HG02798 (cell line): ENCODE measurements around the gene TULP1.
"Not testable (repeated sequence)": the region's sequence is repeated elsewhere in the genome, so short reads cannot be mapped to it uniquely, and the experiment has no call there.

Experiments
- ATAC-seq: cut with Tn5 transposase; IDR thresholded peaks from one replicate; pipeline ENCODE4 v1.9.1; 2021; ENCODE audit warnings: mild to moderate bottlenecking; ENCODE audit not compliant: unreplicated experiment, poor library complexity

The TULP1 gene

DNA sequence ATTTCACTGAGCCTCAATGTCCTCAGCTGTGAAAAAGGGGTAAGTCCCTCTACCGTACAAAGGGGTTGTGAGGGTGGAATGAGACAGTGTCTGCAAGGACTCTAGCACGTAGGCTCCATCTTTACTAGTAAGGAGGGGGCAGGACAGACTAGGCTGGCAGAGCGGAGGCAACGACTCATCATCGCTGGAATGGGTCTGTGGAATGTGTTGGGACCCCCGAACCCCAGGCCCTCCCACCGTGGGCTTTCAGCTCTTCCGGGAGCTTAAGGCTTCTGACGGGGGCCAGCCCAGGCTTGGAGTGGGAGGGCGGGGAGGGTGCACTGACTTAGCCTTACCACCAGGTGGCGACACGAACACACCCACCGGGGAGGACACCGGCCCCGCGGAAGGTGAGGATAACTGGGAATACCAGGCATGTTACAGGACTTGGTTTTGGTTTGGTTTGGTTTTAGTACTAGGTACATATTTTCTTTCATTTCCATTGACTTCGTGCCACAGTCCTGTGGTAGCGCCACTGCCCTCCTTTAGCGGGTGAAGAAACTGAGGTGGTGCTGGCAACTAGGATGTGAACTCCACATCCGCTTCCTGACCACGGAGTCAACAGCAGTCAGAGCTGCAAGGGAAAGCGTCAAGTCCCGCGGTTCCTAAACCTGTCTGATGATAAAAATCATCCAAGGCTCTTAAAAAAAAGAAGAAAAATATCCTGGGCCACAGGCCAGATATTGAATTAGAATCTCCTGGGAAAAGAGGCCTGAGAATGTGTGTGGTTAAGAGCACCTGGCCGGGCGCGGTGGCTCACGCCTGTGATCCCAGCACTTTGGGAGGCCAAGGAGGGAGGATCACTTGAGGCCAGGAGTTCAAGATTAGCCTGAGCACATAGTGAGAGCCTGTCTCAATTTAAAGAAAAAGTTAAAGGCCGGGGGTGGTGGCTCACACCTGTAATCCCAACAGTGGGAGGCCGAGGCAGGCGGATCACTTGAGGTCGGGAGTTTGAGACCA, 10.3 kb upstream of the TULP1 start:
- ATAC-seq, result no peak

DNA sequence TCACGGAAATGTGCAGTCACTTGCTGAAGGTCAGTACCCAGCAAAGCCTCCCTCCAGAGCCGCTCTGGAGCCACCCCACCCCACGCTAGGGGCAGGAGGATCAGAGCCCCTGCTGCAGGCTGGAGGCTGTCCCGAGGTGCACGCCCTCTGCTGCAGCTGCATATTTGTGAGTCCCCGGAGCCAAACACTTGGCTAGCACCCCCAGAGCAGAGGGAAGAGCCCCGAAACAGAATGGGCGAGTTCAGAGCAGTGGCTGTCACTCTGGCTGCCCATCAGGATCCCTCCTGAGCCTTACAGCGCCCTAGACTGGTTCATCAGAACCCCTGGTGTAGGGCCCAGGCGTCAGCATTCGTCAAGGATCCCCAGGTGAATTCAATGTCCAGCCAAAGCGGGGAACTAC, 9.5 kb upstream of the TULP1 start:
- ATAC-seq, result no peak

DNA sequence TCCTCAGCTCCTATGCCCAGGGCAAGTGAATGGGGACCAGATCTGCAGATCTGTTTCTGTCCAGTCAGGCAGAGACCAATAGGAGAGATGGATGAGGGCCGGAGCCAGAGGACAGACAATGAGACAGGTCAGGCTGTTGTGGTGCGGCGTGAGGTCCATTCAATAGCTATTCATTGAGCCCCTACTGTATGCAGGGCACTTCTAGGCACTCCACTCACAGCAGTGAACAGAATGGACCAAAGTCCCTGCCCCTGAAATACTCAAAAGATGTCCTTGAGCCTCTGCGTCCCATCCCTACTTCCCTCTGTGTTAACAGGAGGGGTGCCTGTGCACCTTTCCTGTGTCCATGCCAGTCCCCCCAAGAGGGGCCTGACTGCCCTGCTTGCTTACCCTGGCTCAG, 8.5 kb upstream of the TULP1 start:
- ATAC-seq, result no peak

DNA sequence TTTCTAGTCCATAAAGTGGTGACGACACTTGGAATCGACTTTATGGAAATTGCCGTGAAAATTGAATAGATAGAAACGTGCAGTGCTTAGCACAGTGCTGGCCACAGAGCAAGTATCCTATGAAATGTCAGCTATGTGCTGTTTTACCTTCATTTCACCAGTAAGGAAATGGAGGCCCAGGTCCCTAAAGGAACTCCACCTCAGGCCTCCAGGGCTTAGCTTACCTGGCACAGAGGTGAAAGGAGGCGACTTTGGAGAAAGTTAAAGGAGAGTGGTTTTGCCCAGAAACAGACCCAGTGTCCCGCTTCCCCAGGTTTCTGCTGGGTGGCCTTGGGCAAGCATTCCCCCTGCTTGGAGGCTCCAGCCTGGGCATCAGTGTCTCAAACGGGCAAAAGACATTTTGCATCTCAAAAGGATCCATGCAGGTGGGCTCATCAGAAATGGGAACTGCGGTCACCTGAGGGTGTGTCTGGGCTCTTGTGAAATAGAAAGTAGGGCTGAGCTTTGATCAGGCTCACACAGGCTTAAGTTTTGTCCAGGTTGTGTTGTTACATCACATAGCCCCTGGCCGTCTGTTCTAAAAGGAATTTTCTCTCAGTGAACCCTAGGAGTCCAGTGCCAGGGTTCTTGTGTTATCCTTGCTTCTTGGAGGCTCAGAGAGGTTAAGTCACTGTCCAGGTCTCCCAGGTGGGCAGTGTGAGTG, 6.8 kb upstream of the TULP1 start:
- no peak for ATAC-seq

DNA sequence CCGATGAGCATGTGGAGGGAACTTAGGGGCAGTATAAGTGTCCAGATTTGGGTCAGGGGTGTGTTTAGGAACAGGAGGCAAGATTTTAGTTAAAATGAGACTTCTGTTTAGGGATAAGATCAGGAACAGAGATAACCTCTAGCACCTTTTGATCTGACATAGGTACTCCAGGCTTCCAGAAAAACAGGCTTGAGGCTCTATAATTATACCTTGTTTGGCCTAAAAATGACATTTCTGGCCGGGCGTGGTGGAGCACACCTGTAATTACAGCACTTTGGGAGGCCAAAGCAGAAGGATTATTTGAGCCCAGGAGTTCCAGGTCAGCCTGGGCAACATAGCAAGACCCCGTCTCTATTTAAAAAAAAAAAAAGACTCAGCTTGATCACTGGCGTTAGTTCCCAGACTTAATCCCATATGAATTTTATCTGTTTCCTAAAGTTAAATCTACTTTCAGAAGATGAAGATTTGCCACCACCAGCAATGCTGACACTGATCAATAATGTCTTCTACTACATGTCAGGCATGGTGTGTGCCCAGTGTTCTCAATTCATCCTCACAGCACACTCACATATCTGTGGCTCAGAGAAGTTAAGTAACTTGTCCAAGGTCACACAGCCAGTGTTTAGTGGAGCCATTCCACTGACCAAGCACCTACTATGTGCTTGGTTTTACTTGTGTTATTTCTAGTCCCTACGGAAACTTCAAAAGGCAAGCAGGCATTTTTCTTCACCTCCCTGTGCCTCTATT, 6.0 kb upstream of the TULP1 start:
- ATAC-seq, result no peak

DNA sequence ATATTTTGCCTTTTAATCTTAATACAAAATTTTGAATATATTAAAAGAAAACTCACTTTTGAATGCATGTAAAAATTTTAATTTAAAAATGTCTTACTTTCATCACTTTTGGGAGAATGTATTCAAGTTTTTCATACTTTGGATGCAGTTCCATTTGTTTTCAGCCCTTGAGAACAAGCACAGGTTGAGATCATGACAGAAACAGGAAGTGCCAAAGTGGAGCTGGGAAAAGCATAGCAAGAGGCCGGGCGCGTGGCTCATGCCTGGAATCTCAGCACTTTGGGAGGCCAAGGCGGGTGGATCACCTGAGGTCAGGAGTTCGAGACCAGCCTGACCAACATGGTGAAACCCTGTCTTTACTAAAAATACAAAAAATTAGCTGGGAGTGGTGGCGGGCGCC, 5.3 kb upstream of the TULP1 start:
- ATAC-seq, result not testable (repeated sequence)

DNA sequence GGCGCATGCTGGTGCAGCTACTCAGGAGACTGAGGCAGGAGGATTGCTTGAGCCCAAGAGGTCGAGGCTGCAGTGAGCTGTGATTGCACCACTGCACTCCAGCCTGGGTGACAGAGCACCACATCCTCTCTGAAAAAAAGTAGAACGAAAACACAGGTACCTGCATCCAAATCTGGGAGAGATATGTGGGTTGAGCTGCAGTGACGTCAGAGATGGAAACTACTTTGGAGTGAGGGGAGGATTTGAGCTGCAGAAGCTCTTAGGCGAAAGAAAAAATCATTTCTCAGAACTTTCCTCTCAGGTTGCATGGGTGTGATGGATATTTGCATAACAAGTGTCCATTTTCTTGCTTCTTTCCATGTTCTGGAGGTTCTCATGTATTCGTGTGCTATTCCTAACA, 4.0 kb upstream of the TULP1 start:
- ATAC-seq, result no peak

DNA sequence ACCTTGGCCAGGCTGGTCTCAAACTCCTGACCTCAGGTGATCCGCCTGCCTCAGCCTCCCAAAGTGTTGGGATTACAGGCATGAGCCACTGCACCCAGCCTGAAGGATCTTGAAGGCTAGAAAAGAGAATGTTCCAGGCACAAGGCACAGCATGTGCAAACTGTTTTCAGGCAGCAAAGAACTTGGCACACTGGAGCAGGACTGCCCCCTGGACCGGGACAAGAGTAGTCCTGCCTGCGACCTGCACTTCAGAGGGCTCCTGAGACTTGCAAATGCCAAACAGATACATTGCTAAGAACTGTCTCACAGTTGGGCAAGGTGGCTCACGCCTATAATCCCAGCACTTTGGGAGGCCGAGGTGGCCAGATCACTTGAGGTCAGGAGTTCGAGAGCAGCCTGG, 3.2 kb upstream of the TULP1 start:
- ATAC-seq, result not testable (repeated sequence)

DNA sequence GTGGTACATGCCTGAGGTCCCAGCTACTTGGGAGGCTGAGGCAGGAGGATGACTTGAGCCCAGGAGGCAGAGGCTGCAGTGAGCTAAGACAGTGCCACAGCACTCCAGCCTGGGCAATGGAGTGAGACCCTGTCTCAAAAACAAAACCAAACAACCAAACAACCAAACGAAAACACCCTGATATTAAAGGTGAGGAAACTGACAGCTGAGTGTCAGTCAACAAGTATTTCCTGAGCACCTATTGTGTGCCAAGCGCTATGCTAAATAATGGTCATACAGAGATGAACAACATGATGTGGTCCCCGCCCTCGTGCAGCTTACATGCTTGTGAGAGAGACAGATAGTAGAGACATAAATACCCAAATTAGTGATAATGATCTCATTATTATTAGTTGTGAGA, 1.9 kb upstream of the TULP1 start:
- ATAC-seq, result no peak

DNA sequence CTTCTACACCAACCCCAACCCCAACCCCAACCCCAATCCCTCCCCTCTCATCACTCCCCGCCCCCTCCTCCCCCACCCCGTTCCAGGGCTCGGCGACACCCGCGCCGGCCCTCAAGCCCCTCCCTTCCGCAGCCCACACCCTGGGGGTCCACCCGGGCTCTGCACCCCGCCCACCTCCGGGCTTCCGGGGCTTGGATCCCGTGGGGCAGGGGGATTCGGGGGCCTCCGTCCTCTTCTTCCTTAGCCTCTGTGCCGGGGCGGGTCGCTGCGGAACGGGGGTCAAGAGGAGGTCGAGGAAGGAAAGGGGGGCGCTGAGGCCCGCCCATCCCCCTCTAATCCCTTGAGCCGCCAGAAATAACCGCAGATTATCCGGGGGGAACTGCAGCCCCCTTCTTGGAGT, 690 bp downstream of the TULP1 start:
- ATAC-seq, result no peak

DNA sequence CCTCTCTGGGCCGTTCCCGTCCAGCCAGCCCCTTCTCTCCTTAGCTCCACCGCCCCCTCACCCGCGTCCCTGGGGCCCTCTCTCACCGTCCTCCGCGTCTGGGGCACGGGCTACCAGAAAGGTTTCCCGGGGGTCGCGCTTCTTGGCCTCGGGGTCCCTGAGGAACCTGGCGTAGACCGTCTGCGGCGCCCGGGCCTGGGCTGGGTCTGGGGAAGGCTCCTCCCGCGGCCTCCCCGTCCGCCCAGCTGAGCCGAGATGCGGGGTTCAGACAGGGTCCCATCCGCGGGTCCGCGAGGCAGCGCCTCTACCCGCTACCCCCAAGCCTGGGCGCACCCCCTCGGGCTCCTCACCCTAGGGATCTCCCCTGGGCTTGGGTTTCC, 1.1 kb downstream of the TULP1 start:
- ATAC-seq, result no peak

DNA sequence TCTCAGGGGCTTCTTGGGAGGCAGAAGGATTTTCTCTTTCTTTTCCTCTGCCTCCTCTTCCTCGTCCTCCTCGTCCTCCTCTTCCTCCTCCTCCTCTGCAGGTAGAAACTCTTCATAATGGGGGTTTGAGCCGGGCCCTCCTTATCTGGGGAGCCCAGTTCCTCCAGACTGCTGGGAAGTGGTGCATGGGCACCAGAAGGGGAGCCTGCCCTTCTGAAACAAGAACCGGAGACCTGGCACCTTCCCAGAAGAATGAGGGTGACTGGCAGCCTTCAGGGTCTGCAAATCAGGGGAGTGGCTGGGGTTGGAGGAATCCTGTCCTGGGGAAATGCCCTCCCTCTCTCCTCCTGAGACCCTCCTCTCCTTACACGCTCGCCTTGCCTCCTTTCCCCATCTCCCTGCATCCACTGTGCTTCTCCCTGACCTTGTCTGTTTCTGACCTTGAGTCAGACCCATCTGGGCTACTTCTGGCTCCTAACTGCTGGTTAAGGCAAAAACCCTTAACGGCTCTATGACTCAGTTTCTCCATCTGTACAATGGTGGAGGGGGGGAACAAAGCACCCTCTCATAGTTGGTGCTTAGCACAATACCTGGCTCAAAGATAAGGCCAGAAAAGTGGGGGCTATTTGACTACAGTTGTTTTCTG, 1.7 kb downstream of the TULP1 start:
- no peak for ATAC-seq

DNA sequence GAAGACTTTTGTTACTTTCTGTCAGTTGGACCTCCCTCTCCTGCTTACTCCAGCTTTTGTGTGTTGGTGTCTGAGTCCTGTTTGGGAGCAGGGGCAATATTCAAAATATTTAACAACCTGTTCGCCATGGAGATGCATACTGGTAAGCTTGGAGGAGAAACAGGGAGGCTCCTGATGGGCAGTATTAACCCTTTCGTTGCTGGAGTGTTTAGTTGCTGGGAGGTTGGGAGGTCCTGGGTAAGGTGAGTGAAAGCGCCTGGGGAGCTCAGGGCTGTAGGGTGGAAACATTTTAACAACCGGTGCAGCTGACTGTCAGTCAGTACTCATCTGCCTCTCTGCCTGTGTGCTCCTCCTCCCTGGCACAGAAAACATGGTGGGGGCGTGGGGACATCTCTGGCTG, 4.2 kb downstream of the TULP1 start:
- no peak for ATAC-seq

DNA sequence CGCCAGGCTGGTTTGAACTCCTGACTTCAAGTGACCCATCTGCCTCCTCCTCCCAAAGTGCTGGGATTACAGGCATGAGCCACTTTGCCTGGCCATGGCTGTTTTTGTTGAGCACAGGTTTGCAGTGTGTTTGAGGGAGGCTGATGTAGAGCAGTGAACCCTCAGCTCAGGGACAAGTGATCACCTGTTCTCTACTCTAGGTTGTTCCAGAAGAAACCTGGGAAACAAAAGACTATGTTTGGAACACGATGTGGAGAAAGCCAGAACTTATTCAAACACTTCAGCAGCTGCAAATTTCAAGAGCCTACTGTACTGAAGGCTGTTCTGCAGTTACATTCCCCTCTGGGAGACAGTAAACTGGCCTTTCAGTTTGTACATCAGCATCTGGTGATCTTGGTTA, 4.7 kb downstream of the TULP1 start:
- no peak for ATAC-seq

DNA sequence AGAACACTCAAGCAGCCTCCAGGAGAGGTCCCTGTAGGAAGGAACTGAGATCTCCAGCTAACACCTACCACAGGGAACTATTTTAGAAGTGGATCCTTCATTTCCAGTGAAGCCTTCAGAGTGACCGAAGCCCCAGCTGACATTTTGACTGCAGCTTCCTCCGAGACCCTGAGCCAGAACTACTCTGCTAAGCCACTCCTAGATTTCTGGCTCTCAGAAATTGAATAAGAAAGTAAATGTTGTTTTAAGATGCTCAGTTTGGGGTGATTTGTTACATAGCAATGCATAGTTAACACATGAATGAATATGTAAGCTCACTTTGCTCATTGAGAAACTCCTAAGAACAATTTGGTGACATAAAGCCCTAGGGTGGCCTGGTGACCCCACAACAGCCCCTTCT, 5.5 kb downstream of the TULP1 start:
- ATAC-seq, result no peak

DNA sequence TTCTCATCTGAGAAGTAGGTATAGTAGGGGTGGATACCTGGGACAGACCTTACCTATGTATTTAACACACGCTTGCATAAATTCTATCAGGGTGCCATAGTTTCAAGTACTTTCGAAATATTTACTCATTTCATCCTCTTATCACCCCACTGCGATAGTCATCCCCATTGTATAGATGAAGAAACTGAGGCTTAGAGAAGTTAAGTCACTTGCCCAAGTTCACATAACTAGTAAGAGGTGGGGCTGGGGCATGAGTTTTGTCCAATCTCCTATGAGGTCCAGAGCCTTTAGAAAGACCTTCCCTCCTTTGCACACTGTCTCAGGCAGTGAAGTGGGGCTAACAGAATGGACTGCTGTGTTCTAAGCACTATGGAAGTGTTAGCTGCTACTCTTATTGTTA, 6.2 kb downstream of the TULP1 start:
- no peak for ATAC-seq

DNA sequence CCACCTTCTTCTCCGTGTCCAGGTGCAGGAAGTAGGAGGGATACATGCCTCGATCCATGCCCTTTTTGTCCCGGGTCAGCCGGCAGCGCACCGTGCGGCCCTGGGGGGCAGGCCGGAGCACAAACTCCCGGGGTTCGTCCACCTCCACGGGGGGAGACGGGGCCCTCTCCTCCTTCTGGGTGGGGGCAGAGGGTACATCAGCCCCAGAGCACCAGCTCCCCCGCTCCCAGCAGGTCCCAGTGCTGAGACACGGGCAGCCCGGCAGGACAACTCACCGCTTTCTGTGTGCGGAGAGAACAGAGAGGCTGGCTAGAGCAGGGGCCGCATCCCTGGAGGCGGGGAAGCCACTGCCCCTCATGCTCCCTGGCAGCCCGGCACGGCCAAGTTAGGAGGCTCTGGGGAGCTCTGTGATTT, 6.7 kb downstream of the TULP1 start:
- ATAC-seq, result no peak

DNA sequence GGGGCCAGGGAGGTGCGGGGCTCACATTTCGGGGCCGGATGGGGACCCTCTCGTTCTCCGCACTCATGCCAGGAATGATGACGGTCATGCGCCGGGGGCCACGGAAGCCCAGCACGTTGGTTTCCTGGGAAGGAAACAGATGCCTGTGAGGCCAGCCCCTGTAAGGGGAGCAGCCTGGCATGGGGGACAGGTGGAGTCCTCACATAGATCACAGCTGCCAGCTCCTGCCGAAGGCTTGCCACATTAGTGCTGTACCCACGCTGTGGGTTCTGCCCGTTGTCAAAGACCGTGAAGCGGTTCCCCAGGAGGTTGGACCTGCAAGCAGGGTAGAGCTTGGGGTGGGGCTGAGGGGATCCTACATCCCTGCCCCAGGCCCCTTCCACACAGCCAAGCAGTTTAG, 9.2 kb downstream of the TULP1 start:
- no peak for ATAC-seq

DNA sequence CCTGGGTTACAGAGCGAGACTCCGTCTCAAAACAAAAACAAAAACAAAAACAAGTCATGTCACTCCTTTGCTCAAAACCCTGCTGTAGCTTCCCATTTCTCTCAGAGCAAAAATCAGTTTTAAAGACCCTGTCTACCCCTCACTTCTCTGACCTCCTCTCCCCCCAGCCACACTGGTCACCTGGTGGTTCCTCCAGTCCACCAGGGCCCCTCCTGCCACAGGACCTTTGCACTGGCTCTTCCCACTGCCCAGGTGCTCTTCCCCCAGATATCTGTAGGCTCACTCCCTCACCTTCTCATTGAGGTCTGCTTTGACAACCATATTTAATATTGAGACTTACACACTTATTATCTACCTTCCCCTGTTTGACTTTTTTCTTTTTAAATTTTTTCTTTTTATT, 10.9 kb downstream of the TULP1 start:
- no peak for ATAC-seq

DNA sequence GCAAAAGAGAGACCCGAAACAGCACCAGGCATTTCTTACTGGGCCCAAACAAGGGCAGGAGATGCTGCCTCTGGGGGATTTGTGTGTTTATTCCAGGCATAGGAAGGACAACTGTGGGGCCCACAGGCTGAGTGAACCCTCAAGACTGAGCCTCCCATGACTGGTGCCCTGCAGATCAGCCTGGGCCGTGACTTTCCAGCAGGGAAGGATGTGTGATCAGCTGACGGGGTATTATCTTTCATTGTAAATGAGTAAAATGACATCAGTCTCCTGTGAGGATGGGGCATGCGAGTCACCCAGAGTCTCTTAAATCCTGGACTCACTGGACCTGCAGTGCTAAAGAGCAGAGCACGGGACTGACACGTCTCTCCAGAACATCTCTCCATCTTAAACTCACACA, 11.9 kb downstream of the TULP1 start:
- no peak for ATAC-seq

DNA sequence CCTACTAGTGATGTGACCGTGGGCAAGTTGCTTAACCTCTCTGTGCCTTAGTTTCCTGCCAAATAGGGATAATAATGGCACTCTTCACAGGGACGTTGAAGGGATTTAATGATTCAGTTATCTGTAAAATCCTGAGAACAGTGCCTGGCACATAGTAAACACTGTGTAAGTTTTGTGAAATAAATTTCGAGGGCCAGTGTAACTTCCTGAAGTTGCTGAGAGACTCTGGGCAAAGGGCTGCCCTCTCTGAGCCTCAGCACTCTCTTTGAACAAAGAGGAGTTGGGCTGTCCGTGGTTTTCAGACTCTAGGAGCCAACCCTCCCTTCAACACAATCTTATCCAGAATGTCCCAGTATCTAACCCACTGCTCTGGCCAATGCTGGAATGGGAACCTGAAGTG, 13.3 kb downstream of the TULP1 start:
- ATAC-seq, result no peak
